Activated T-cell treated with anti-CD3 and anti-CD28 coated beads, Interleukin-2, amount 50 U/mL, for 24 hours (primary cell): ENCODE measurements around the gene ZNF841.

Experiments
- DNase-seq: peaks from one replicate; pipeline ENCODE4 v3.0.0-alpha.2; 2020
- H3K27ac Mint-ChIP-seq: 2 replicates; pipeline ENCODE4 v1.8.0; 2020; ENCODE audit warnings: mild to moderate bottlenecking, mixed read lengths
- H3K27me3 Mint-ChIP-seq: 2 replicates; pipeline ENCODE4 v1.8.0; 2020; ENCODE audit warnings: mixed read lengths
- H3K36me3 Mint-ChIP-seq: 2 replicates; pipeline ENCODE4 v1.8.0; 2020; ENCODE audit warnings: low read depth, mixed read lengths
- H3K4me1 Mint-ChIP-seq: 2 replicates; pipeline ENCODE4 v1.8.0; 2020; ENCODE audit warnings: low read depth, mixed read lengths
- H3K4me3 Mint-ChIP-seq: 2 replicates; pipeline ENCODE4 v1.8.0; 2020; ENCODE audit warnings: mild to moderate bottlenecking, moderate library complexity, mixed read lengths
- H3K9me3 Mint-ChIP-seq: 2 replicates; pipeline ENCODE4 v1.8.0; 2020; ENCODE audit warnings: mixed read lengths

The ZNF841 gene

GRCh38 chr19:52095172-52096014 lies at the start of gene ZNF841:
ZNF841 (minus strand) TSS chr19:52095765; CDS start chr19:52084801, 10,964 bp downstream.
- Mint-ChIP-seq H3K27ac (peak within 1 kb of the TSS; percentile 92), H3K9me3 (peaks cover 69% of the 10 kb centered on the region), H3K4me1 (peaks cover 40% of the 10 kb centered on the region), H3K4me3 (peak within 1 kb of the TSS; percentile 92), H3K36me3 (peaks cover 82% of the 10 kb centered on the region), H3K27me3 (no peaks in the 10 kb centered on the region)
- peak; percentile 92 for DNase-seq

GRCh38 chr19:52142001-52142595 lies 46.5 kb upstream of the ZNF841 start:
- no peak overlapping the region for H3K4me3 Mint-ChIP-seq
- peaks cover 49% of the 10 kb centered on the region for H3K36me3 Mint-ChIP-seq
- peaks cover 48% of the 10 kb centered on the region for H3K9me3 Mint-ChIP-seq
- no peaks in the 10 kb centered on the region for H3K27me3 Mint-ChIP-seq
- H3K27ac Mint-ChIP-seq, result no peak overlapping the region
- H3K4me1 Mint-ChIP-seq, result peaks cover 30% of the 10 kb centered on the region
- no peak for DNase-seq

- no peak for DNase-seq
- H3K36me3 Mint-ChIP-seq, result peaks cover 49% of the 10 kb centered on the region
- no peak overlapping the region for H3K27ac Mint-ChIP-seq
- H3K27me3 Mint-ChIP-seq, result no peaks in the 10 kb centered on the region
- H3K4me1 Mint-ChIP-seq, result peaks cover 35% of the 10 kb centered on the region
- H3K9me3 Mint-ChIP-seq, result peaks cover 46% of the 10 kb centered on the region
- H3K4me3 Mint-ChIP-seq, result no peak overlapping the region
Measured at GRCh38 chr19:52141203-52141602, 45.6 kb upstream of the ZNF841 start.

GRCh38 chr19:52140032-52140710 lies 44.6 kb upstream of the ZNF841 start:
- peaks cover 36% of the 10 kb centered on the region for H3K4me1 Mint-ChIP-seq
- peak overlapping the region; percentile 95 for H3K4me3 Mint-ChIP-seq
- DNase-seq, result no peak
- peak overlapping the region; percentile 95 for H3K27ac Mint-ChIP-seq
- no peaks in the 10 kb centered on the region for H3K27me3 Mint-ChIP-seq
- peaks cover 46% of the 10 kb centered on the region for H3K9me3 Mint-ChIP-seq
- H3K36me3 Mint-ChIP-seq, result peaks cover 55% of the 10 kb centered on the region

GRCh38 chr19:52139252-52140031 lies 43.9 kb upstream of the ZNF841 start, which contains the start of gene ZNF616:
ZNF616 (minus strand) TSS chr19:52139938; CDS start chr19:52130512, 9,426 bp downstream.
- peak within 1 kb of the TSS; percentile 95 for H3K27ac Mint-ChIP-seq
- H3K27me3 Mint-ChIP-seq, result no peaks in the 10 kb centered on the region
- H3K4me3 Mint-ChIP-seq, result peak within 1 kb of the TSS; percentile 95
- peak; percentile 98 for DNase-seq
- peaks cover 45% of the 10 kb centered on the region for H3K9me3 Mint-ChIP-seq
- H3K36me3 Mint-ChIP-seq, result peaks cover 61% of the 10 kb centered on the region
- H3K4me1 Mint-ChIP-seq, result peaks cover 38% of the 10 kb centered on the region

- no peaks in the 10 kb centered on the region for H3K27me3 Mint-ChIP-seq
- DNase-seq, result no peak
- H3K4me1 Mint-ChIP-seq, result peaks cover 38% of the 10 kb centered on the region
- peak overlapping the region; percentile 95 for H3K27ac Mint-ChIP-seq
- H3K4me3 Mint-ChIP-seq, result peak overlapping the region; percentile 95
- peaks cover 63% of the 10 kb centered on the region for H3K36me3 Mint-ChIP-seq
- peaks cover 49% of the 10 kb centered on the region for H3K9me3 Mint-ChIP-seq
Measured at GRCh38 chr19:52138983-52139251, 43.4 kb upstream of the ZNF841 start.

- Mint-ChIP-seq H3K4me3 (peak overlapping the region; percentile 95), H3K36me3 (peaks cover 68% of the 10 kb centered on the region), H3K27me3 (no peaks in the 10 kb centered on the region), H3K27ac (peak overlapping the region; percentile 95), H3K4me1 (peaks cover 38% of the 10 kb centered on the region), H3K9me3 (peaks cover 51% of the 10 kb centered on the region)
- DNase-seq, result peak; percentile 49
Measured at GRCh38 chr19:52138278-52138982, 42.9 kb upstream of the ZNF841 start.

GRCh38 chr19:52120286-52120685 lies 24.7 kb upstream of the ZNF841 start:
- no peak for DNase-seq
- no peaks in the 10 kb centered on the region for H3K27me3 Mint-ChIP-seq
- no peak overlapping the region for H3K27ac Mint-ChIP-seq
- H3K36me3 Mint-ChIP-seq, result peaks cover 96% of the 10 kb centered on the region
- no peaks in the 10 kb centered on the region for H3K4me1 Mint-ChIP-seq
- peaks cover 72% of the 10 kb centered on the region for H3K9me3 Mint-ChIP-seq
- no peak overlapping the region for H3K4me3 Mint-ChIP-seq

GRCh38 chr19:52115526-52116053 lies 20.0 kb upstream of the ZNF841 start:
- Mint-ChIP-seq H3K4me3 (no peak overlapping the region), H3K27ac (no peak overlapping the region), H3K4me1 (no peaks in the 10 kb centered on the region), H3K36me3 (peaks cover 93% of the 10 kb centered on the region), H3K27me3 (no peaks in the 10 kb centered on the region), H3K9me3 (peaks cover 86% of the 10 kb centered on the region)
- DNase-seq, result no peak

GRCh38 chr19:52114691-52115090 lies 19.1 kb upstream of the ZNF841 start:
- H3K27me3 Mint-ChIP-seq, result no peaks in the 10 kb centered on the region
- peaks cover 90% of the 10 kb centered on the region for H3K36me3 Mint-ChIP-seq
- H3K9me3 Mint-ChIP-seq, result peaks cover 84% of the 10 kb centered on the region
- no peak overlapping the region for H3K4me3 Mint-ChIP-seq
- no peak for DNase-seq
- H3K27ac Mint-ChIP-seq, result no peak overlapping the region
- H3K4me1 Mint-ChIP-seq, result no peaks in the 10 kb centered on the region

GRCh38 chr19:52112624-52113023 lies 17.1 kb upstream of the ZNF841 start:
- no peak overlapping the region for H3K4me3 Mint-ChIP-seq
- H3K27ac Mint-ChIP-seq, result no peak overlapping the region
- no peaks in the 10 kb centered on the region for H3K4me1 Mint-ChIP-seq
- H3K36me3 Mint-ChIP-seq, result peaks cover 81% of the 10 kb centered on the region
- H3K9me3 Mint-ChIP-seq, result peaks cover 75% of the 10 kb centered on the region
- no peak for DNase-seq
- H3K27me3 Mint-ChIP-seq, result no peaks in the 10 kb centered on the region

- H3K27me3 Mint-ChIP-seq, result no peaks in the 10 kb centered on the region
- no peak overlapping the region for H3K27ac Mint-ChIP-seq
- peaks cover 74% of the 10 kb centered on the region for H3K9me3 Mint-ChIP-seq
- no peak for DNase-seq
- H3K4me3 Mint-ChIP-seq, result no peak overlapping the region
- H3K4me1 Mint-ChIP-seq, result no peaks in the 10 kb centered on the region
- peaks cover 76% of the 10 kb centered on the region for H3K36me3 Mint-ChIP-seq
Measured at GRCh38 chr19:52110780-52111179, 15.2 kb upstream of the ZNF841 start.

GRCh38 chr19:52102782-52103181 lies 7.2 kb upstream of the ZNF841 start:
- DNase-seq, result no peak
- H3K27me3 Mint-ChIP-seq, result no peaks in the 10 kb centered on the region
- no peak overlapping the region for H3K4me3 Mint-ChIP-seq
- H3K9me3 Mint-ChIP-seq, result peaks cover 47% of the 10 kb centered on the region
- H3K4me1 Mint-ChIP-seq, result no peaks in the 10 kb centered on the region
- peaks cover 37% of the 10 kb centered on the region for H3K36me3 Mint-ChIP-seq
- no peak overlapping the region for H3K27ac Mint-ChIP-seq
